GM23338 (cell line): ENCODE measurements around the gene DNAJC6. TPM values are rescaled to one million over a fixed set of nuclear protein-coding genes. Genes with fewer than 3 reads are reported as not detected.

ENCODE experiments used
- ATAC-seq: fragments of 200-7000 bp; cut with Tn5 transposase; 3 replicates; pipeline ENCODE4 v1.9.1; 2020
- DNase-seq: peaks from one replicate; pipeline ENCODE4 v3.0.0-alpha.2; 2015; ENCODE audit warnings: low spot score
- H2AFZ ChIP-seq: fragments of 200-600 bp; sonication (generic); 2 replicates; pipeline ENCODE4 v1.8.0; 2016; ENCODE audit warnings: antibody characterized with exemption, mild to moderate bottlenecking, moderate library complexity
- H3F3A ChIP-seq: fragments of 200-600 bp; sonication (generic); replicated peaks from 2 replicates; pipeline ENCODE4 v1.8.0; 2017; ENCODE audit warnings: antibody characterized with exemption, mixed run types, low read depth
- H3K27ac ChIP-seq: fragments of 200-600 bp; sonication (generic); 2 replicates; pipeline ENCODE4 v1.6.1; 2016; ENCODE audit warnings: low read depth
- H3K27me3 ChIP-seq: fragments of 200-600 bp; sonication (generic); 2 replicates; pipeline ENCODE4 v1.8.0; 2016; ENCODE audit warnings: mild to moderate bottlenecking, mixed run types, moderate library complexity; ENCODE audit not compliant: insufficient read depth
- H3K36me3 ChIP-seq: fragments of 200-600 bp; sonication (generic); 2 replicates; pipeline ENCODE4 v1.8.0; 2016; ENCODE audit warnings: mild to moderate bottlenecking; ENCODE audit not compliant: insufficient read depth
- H3K4me1 ChIP-seq: fragments of 200-600 bp; sonication (generic); 2 replicates; pipeline ENCODE4 v1.8.0; 2016; ENCODE audit warnings: mild to moderate bottlenecking, moderate library complexity; ENCODE audit not compliant: insufficient read depth
- H3K4me2 ChIP-seq: fragments of 200-600 bp; sonication (generic); 2 replicates; pipeline ENCODE4 v1.7.1; 2017; ENCODE audit warnings: mixed run types
- H3K4me3 ChIP-seq: fragments of 200-600 bp; sonication (generic); 2 replicates; pipeline ENCODE4 v1.6.1; 2016; ENCODE audit warnings: mixed run types
- H3K79me2 ChIP-seq: fragments of 200-600 bp; sonication (generic); replicated peaks from 2 replicates; pipeline ENCODE4 v1.8.0; 2017; ENCODE audit warnings: mild to moderate bottlenecking; ENCODE audit not compliant: insufficient read depth
- H3K9me2 ChIP-seq: fragments of 200-600 bp; sonication (generic); 2 replicates; pipeline ENCODE4 v1.8.0; 2017; ENCODE audit not compliant: insufficient read depth
- H4K20me1 ChIP-seq: fragments of 200-600 bp; sonication (generic); replicated peaks from 2 replicates; pipeline ENCODE4 v1.8.0; 2017; ENCODE audit warnings: mild to moderate bottlenecking; ENCODE audit not compliant: insufficient read depth
- H3K27ac Mint-ChIP-seq: 2 replicates; pipeline ENCODE4 v1.8.0; 2020; ENCODE audit warnings: inconsistent platforms, mild to moderate bottlenecking, moderate library complexity, mixed read lengths
- H3K27me3 Mint-ChIP-seq: 3 replicates; pipeline ENCODE4 v1.8.0; 2022; ENCODE audit warnings: low read depth, mild to moderate bottlenecking, moderate library complexity, mixed read lengths, inconsistent platforms; ENCODE audit not compliant: insufficient read depth, poor library complexity
- H3K36me3 Mint-ChIP-seq: 3 replicates; pipeline ENCODE4 v1.8.0; 2021; ENCODE audit warnings: low read depth, mild to moderate bottlenecking, inconsistent platforms, moderate library complexity, mixed read lengths
- H3K4me1 Mint-ChIP-seq: 3 replicates; pipeline ENCODE4 v1.8.0; 2020; ENCODE audit warnings: mild to moderate bottlenecking, inconsistent platforms, mixed read lengths
- H3K4me3 Mint-ChIP-seq: 3 replicates; pipeline ENCODE4 v1.8.0; 2021; ENCODE audit warnings: moderate library complexity, mild to moderate bottlenecking, inconsistent platforms, mixed read lengths
- H3K9me3 Mint-ChIP-seq: 3 replicates; pipeline ENCODE4 v1.8.0; 2020; ENCODE audit warnings: moderate library complexity, mild to moderate bottlenecking, inconsistent platforms, mixed read lengths
- EZH2 ChIP-seq: fragments of 200-600 bp; sonication (generic); IDR thresholded peaks from one replicate; pipeline ENCODE4 v1.8.0; 2017; ENCODE audit warnings: antibody characterized with exemption, mild to moderate bottlenecking, low read depth; ENCODE audit not compliant: unreplicated experiment
- NANOG ChIP-seq: IDR thresholded peaks from 2 replicates; pipeline ENCODE4 v1.6.1; 2016; ENCODE audit warnings: antibody characterized with exemption, borderline replicate concordance
- ZNF331 ChIP-seq: fragments of 250-450 bp; sonication (Bioruptor Pico); IDR thresholded peaks from 2 replicates; pipeline ENCODE4 v1.5.0; 2020; ENCODE audit warnings: low read depth, mild to moderate bottlenecking, moderate library complexity
- polyA plus RNA-seq: library from polyadenylated mRNA; unstranded; fragments of >200 nt; fragmentation: Nextera tagmentation; extraction: Ambion mirVana; gene quantifications from 2 replicates; pipeline ENCODE4 v1.2.1, GENCODE V29; 2016
- total RNA-seq: library from RNA; depleted of rRNA; stranded (reverse); fragments of >200 nt; shearing (Covaris generic); gene quantifications from 2 replicates; pipeline ENCODE4 v1.2.3, GENCODE V29; 2014
- TF ChIP-seq, protein P1 (sequence below): fragments of 250-450 bp; sonication (Bioruptor Pico); IDR thresholded peaks from 2 replicates; pipeline ENCODE4 v1.5.0; 2020; ENCODE audit warnings: mild to moderate bottlenecking, moderate library complexity
- TF ChIP-seq, protein P2 (sequence below): IDR thresholded peaks from 2 replicates; pipeline ENCODE4 v1.6.1; 2016; ENCODE audit warnings: antibody characterized with exemption

DNAJC6 gene
- total and polyA plus RNA-seq, 2 experiments from 2014 or later: 2.4 to 7.4 TPM

DNA sequence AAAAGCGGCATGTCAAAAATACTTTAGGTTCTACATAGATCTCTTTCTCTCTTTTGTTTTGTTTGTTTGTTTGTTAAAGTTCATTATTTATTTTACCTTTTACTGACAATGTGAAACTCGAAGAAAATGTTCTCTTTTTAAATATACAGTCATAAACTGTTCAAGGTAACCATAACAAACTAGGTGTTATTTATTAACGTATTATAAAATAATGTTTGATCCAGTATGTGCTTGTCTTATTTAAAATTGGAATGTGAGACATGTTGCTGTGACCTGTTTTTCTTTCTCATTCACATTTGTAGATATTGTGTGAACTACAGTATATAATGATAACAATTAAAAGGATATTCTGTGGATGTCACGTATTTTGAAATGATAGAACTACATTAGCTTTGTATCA is 105.2 kb downstream of the DNAJC6 start (continued):
- TF ChIP-seq, protein P1, sequence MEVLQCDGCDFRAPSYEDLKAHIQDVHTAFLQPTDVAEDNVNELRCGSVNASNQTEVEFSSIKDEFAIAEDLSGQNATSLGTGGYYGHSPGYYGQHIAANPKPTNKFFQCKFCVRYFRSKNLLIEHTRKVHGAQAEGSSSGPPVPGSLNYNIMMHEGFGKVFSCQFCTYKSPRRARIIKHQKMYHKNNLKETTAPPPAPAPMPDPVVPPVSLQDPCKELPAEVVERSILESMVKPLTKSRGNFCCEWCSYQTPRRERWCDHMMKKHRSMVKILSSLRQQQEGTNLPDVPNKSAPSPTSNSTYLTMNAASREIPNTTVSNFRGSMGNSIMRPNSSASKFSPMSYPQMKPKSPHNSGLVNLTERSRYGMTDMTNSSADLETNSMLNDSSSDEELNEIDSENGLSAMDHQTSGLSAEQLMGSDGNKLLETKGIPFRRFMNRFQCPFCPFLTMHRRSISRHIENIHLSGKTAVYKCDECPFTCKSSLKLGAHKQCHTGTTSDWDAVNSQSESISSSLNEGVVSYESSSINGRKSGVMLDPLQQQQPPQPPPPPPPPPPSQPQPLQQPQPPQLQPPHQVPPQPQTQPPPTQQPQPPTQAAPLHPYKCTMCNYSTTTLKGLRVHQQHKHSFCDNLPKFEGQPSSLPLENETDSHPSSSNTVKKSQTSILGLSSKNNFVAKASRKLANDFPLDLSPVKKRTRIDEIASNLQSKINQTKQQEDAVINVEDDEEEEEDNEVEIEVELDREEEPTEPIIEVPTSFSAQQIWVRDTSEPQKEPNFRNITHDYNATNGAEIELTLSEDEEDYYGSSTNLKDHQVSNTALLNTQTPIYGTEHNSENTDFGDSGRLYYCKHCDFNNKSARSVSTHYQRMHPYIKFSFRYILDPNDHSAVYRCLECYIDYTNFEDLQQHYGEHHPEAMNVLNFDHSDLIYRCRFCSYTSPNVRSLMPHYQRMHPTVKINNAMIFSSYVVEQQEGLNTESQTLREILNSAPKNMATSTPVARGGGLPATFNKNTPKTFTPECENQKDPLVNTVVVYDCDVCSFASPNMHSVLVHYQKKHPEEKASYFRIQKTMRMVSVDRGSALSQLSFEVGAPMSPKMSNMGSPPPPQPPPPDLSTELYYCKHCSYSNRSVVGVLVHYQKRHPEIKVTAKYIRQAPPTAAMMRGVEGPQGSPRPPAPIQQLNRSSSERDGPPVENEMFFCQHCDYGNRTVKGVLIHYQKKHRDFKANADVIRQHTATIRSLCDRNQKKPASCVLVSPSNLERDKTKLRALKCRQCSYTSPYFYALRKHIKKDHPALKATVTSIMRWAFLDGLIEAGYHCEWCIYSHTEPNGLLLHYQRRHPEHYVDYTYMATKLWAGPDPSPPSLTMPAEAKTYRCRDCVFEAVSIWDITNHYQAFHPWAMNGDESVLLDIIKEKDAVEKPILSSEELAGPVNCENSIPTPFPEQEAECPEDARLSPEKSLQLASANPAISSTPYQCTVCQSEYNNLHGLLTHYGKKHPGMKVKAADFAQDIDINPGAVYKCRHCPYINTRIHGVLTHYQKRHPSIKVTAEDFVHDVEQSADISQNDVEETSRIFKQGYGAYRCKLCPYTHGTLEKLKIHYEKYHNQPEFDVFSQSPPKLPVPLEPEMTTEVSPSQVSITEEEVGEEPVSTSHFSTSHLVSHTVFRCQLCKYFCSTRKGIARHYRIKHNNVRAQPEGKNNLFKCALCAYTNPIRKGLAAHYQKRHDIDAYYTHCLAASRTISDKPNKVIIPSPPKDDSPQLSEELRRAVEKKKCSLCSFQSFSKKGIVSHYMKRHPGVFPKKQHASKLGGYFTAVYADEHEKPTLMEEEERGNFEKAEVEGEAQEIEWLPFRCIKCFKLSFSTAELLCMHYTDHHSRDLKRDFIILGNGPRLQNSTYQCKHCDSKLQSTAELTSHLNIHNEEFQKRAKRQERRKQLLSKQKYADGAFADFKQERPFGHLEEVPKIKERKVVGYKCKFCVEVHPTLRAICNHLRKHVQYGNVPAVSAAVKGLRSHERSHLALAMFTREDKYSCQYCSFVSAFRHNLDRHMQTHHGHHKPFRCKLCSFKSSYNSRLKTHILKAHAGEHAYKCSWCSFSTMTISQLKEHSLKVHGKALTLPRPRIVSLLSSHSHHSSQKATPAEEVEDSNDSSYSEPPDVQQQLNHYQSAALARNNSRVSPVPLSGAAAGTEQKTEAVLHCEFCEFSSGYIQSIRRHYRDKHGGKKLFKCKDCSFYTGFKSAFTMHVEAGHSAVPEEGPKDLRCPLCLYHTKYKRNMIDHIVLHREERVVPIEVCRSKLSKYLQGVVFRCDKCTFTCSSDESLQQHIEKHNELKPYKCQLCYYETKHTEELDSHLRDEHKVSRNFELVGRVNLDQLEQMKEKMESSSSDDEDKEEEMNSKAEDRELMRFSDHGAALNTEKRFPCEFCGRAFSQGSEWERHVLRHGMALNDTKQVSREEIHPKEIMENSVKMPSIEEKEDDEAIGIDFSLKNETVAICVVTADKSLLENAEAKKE (CRISPR knock-in tag): no peak

GRCh38 chr1:65416767-65417166 is 107.4 kb downstream of the DNAJC6 start:
- Histone ChIP-seq H2AFZ (no peak overlapping the region), H3K36me3 (no peaks in the 10 kb centered on the region), H3K27me3 (no peaks in the 10 kb centered on the region), H3K4me1 (peaks cover 24% of the 10 kb centered on the region), H4K20me1 (no peaks in the 10 kb centered on the region), H3K79me2 (peaks cover 5% of the 10 kb centered on the region), H3K4me3 (no peak overlapping the region), H3F3A (peaks cover 11% of the 10 kb centered on the region; the same call in 1 of the 2 replicates), H3K4me2 (no peak overlapping the region), H3K9me2 (no peaks in the 10 kb centered on the region), H3K27ac (no peak overlapping the region)
- Mint-ChIP-seq H3K27me3 (no peaks in the 10 kb centered on the region), H3K4me3 (no peak overlapping the region), H3K9me3 (peaks cover 6% of the 10 kb centered on the region; the same call in 1 of the 3 replicates), H3K4me1 (peaks cover 30% of the 10 kb centered on the region), H3K36me3 (no peaks in the 10 kb centered on the region), H3K27ac (no peak overlapping the region)
- ATAC-seq: no peak
- TF ChIP-seq, protein P2, sequence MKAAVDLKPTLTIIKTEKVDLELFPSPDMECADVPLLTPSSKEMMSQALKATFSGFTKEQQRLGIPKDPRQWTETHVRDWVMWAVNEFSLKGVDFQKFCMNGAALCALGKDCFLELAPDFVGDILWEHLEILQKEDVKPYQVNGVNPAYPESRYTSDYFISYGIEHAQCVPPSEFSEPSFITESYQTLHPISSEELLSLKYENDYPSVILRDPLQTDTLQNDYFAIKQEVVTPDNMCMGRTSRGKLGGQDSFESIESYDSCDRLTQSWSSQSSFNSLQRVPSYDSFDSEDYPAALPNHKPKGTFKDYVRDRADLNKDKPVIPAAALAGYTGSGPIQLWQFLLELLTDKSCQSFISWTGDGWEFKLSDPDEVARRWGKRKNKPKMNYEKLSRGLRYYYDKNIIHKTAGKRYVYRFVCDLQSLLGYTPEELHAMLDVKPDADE: no peak
- TF ChIP-seq ZNF331: no peak
- no peak for TF ChIP-seq EZH2
- TF ChIP-seq NANOG: no peak
- TF ChIP-seq, protein P1 (CRISPR knock-in tag): no peak
- DNase-seq: no peak
